KOPT-K1 (cell line): ENCODE measurements around the gene SAMD11.

ENCODE experiments used
- H3K27ac ChIP-seq: fragments of 200-600 bp; sonication (generic); 2 replicates; pipeline ENCODE4 v1.5.1; 2016; ENCODE audit warnings: antibody characterized with exemption, mild to moderate bottlenecking, low read depth, low read length; ENCODE audit not compliant: poor library complexity, severe bottlenecking
- H3K36me3 ChIP-seq: fragments of 200-600 bp; sonication (generic); 2 replicates; pipeline ENCODE4 v1.5.1; 2017; ENCODE audit warnings: antibody characterized with exemption, mild to moderate bottlenecking, low read length, moderate library complexity; ENCODE audit not compliant: insufficient read depth
- H3K9me3 ChIP-seq: fragments of 200-600 bp; sonication (generic); 2 replicates; pipeline ENCODE4 v1.5.1; 2017; ENCODE audit warnings: antibody characterized with exemption, low read length, mild to moderate bottlenecking; ENCODE audit not compliant: insufficient read depth, poor library complexity, severe bottlenecking

The SAMD11 gene

DNA sequence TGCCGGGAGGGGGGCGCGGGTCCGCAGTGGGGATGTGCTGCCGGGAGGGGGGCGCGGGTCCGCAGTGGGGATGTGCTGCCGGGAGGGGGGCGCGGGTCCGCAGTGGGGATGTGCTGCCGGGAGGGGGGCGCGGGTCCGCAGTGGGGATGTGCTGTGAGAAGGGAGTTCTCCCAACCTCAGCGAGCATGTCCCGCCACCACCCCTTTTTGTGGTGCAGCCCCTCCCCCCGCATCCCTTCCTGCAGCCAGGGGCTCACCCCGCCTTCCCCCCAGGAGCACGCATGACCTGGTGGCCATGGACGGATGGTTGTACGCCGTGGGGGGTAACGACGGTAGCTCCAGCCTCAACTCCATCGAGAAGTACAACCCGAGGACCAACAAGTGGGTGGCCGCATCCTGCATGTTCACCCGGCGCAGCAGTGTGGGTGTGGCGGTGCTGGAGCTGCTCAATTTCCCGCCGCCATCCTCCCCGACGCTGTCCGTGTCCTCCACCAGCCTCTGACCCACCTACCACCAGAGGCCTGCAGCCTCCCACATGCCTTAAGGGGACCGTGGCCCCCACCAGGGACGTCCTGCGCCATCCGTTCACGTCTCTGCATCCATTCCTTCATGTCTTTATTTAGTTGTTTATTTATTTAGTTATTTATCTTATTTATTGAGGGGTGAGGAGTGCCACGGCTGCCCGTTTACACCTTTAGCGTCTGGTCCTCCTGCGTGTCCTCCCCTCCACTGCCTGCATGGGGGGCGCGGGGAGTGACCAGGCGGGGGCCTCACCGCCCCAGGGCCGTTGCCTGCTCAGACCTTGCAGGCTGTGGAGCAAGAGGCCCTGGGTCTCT is 41.2 kb downstream of the SAMD11 start:
- no peaks in the 10 kb centered on the region for H3K36me3 ChIP-seq
- no peak overlapping the region for H3K27ac ChIP-seq
- H3K9me3 ChIP-seq: no peaks in the 10 kb centered on the region

- Histone ChIP-seq H3K27ac (no peak overlapping the region), H3K9me3 (no peaks in the 10 kb centered on the region), H3K36me3 (no peaks in the 10 kb centered on the region)
Measured at GRCh38 chr1:965526-966134, 41.9 kb downstream of the SAMD11 start.

DNA sequence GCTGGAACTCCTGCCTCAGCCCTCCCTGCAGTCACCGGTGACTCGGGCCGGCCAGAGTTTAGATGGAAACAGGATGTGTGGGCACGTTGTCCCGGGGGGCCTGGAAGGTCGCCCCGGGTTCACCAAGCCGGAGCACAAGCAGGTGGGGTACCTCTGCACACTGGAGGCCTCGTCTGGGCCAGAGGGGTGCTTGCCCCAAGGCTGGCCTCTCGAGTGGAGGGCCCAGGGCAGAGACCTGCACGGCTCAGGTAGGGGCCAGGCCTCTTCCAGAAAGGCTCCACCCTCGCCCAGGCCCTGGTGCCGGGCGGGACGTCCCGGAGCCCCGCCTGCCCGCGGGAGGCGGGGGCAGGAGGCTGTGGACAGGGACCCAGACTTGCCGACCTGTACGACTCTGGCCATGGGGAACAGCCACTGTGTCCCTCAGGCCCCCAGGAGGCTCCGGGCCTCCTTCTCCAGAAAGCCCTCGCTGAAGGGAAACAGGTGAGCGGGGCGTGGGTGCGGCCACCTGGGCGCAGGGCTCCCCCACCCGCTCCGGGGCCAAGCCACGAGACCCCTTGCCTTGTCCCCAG is 42.5 kb downstream of the SAMD11 start, which contains the start of gene PLEKHN1:
Gene PLEKHN1, plus strand, starts transcription at position 348 of the 569 bp plus-strand sequence. Its CDS starts 50 bp downstream, at position 398.
- Histone ChIP-seq H3K27ac (no peak within 1 kb of the TSS), H3K9me3 (no peaks in the 10 kb centered on the region), H3K36me3 (no peaks in the 10 kb centered on the region)

DNA sequence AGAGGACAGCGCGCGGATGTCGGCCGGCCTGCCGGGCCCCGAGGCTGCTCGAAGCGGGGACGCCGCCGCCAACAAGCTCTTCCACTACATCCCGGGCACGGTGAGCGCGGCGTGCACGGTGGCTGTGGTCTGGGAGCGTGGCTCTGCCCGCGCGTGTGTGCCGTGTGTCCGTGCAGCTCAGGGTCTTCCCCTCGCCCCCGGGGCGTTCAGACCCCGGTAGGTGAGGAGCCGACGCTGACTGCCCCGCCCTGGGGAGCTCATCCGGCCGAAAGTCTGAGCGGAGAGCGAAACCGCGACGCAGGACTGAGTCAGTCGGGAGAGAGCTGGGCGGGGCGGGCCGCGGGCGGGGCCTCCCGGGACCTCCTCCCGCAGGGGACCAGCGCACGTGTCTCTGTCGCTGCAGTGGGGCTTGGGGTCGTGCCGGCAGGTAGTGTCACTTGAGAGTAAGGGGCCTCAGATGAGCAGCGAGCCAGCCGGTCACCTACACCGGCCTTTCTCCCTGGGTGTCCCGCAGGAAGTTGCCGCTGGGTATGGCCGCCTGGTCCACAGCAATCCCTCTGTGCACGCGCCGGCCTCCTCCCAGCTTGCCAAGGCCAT is 43.1 kb downstream of the SAMD11 start:
- H3K9me3 ChIP-seq: no peaks in the 10 kb centered on the region
- no peaks in the 10 kb centered on the region for H3K36me3 ChIP-seq
- H3K27ac ChIP-seq: no peak overlapping the region

DNA sequence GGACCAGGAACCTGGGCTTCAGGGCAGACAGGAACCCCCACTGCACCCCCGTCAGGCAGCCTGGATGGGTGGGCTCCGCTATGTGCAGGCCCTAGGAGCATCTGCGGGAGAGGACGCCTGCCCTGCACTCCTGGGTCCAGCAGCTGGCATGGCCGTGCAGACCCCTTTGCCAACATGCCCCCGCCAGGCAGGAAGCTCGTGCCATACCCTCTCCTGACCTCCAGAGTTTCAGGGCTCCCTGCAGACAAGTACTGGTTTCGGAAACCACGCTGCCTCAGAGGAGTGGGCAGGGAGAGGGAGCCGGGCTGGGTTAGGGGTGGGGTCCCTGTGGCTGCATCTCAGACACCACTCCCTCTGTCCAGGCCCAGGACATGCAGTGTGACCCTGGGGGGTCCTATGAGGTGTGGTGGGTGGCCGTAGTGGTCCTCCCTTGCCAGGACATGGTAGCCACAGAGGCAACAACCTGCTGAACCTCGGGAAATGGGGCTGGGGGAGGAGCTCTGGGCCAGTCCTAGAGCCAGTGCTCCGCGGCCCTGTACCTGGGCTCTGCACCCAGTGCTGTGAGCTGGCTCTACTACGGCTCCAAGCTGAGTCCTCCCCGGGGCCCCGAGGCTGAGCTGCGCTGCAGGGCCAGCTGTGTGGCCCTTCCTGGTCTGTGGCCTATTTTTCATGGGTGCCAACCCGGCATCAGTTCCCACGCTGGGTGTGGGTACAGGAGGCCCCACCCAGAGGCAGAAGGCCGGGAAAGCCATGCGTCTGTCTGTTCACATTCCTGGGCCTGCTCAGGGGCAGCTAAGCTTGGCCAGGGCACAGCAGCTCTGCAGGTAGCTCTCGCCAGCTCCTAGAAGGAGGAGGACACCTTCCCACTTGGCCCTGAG is 44.0 kb downstream of the SAMD11 start:
- Histone ChIP-seq H3K27ac (no peak overlapping the region), H3K36me3 (no peaks in the 10 kb centered on the region), H3K9me3 (no peaks in the 10 kb centered on the region)

DNA sequence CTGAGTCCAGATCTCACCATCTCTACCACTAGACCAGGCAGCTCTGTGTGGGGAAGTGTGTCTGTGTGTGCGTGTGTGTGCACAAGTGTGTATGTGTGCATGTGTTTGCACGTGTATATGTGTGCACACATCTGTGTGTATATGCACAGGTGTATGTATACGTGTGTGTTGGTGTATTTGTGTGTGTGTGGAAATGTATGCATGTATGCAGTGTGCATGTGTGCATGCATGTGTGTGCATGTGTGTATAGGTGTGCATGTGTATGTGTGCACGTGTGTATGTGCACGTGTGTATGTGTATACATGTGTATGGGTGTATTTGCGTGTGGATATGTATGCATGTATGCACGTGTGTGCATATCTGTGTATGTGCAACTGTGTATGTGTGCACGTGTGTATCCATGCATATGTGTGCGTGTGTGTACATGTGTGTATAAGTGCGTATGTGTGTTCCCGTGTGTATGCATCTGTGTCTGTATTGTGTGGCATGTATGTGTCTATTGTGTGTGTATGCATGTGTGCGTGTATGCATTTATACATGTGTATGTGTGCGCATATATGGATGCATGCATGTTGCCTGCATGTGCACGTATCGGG is 45.6 kb downstream of the SAMD11 start:
- H3K27ac ChIP-seq: no peak overlapping the region
- no peaks in the 10 kb centered on the region for H3K36me3 ChIP-seq
- H3K9me3 ChIP-seq: no peaks in the 10 kb centered on the region

- Histone ChIP-seq H3K27ac (no peak overlapping the region), H3K36me3 (no peaks in the 10 kb centered on the region), H3K9me3 (no peaks in the 10 kb centered on the region)
Measured at GRCh38 chr1:970242-970972, 46.7 kb downstream of the SAMD11 start.

DNA sequence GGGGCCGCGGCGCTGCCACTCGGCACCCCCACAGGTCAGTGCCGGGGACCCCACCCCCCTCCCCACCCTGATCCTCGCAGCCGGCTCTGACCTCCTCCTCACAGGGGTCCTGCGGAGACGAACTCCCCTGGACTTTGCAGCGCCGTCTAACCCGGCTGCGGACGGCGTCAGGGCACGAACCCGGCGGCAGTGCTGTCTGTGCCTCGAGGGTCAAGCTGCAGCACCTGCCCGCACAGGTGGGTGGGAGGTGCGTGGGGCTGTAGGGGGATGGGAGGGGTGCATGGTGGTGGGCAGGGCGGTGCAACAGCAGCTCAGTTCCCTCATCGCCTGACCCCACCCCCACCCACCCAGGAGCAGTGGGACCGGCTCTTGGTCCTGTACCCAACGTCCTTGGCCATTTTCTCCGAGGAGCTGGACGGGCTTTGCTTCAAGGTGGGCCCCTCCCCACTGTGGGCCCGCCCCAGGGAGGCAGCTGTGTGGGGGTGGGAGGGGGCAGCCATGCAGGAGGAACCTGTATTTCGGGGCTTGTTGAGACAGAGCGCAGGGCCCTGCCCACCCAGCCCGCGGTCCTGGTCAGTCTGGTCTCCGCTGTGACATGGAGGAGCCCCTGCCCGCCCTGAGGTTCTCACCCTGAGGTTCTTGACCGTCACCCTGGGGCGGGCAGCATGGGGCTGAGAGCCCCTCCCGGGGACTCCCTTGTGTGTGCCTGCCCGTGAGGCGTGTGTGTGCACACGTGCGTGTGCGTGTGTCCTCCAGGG is 47.4 kb downstream of the SAMD11 start:
- Histone ChIP-seq H3K36me3 (no peaks in the 10 kb centered on the region), H3K27ac (no peak overlapping the region), H3K9me3 (no peaks in the 10 kb centered on the region)

DNA sequence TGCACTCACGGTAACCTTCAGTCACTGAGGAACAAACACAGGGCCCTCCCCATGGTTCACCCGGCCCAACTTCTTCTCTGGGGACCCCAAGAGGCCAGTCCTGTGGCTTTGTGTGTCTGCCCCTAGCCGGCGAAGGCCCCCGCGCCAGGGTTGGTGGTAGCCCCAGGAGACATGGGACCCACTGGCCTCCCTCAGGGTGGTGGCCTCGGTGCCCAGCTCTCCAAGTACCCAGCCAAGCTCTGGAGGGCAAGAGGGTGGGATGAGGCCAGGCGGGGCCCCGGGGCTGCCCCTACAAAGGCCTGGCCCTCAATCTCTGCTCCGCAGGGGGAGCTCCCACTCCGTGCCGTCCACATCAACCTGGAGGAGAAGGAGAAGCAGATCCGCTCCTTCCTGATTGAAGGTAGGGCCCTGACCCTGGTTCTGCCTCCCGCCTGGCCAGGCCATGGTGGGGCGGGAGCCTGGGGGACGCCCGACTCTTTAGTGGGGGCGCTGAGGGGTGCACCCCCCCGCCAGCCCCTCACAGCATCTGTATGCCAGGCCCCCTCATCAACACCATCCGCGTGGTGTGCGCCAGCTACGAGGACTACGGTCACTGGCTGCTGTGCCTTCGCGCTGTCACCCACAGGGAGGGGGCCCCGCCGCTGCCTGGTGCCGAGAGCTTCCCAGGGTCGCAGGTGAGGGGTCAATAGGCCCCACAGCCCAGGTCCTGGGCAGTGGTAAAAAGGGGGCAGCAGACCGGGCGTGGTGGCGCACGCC is 48.2 kb downstream of the SAMD11 start:
- no peaks in the 10 kb centered on the region for H3K36me3 ChIP-seq
- H3K27ac ChIP-seq: no peak overlapping the region
- no peaks in the 10 kb centered on the region for H3K9me3 ChIP-seq

DNA sequence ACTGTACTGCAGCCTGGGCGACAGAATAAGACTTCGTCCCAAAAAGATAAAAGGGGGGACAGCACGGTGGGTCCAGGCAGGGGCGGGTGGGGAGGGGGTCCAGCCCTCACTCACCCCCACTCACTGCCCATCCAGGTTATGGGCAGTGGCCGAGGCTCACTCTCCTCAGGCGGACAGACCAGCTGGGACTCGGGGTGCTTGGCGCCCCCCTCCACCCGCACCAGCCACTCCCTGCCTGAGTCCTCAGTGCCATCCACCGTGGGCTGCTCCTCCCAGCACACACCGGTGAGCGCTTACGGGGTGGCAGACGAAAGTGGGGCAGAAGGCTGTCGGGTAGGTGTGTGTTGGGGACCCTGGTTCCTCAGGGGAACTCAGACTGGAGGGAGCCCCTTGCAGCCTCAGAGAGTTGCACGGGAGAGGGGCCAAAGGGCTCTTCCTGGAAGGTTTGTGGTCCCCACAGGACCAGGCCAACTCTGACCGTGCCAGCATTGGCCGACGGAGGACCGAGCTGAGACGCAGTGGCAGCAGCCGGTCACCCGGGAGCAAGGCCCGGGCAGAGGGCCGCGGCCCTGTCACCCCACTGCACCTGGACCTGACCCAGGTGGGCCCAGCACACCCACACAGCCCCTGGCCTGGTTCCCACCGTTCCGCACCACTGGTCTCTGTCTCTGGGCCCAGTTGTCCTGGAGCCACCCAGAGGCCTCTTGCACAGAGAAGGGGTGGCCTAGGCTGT is 49.2 kb downstream of the SAMD11 start:
- Histone ChIP-seq H3K9me3 (no peaks in the 10 kb centered on the region), H3K27ac (no peak overlapping the region), H3K36me3 (no peaks in the 10 kb centered on the region)

DNA sequence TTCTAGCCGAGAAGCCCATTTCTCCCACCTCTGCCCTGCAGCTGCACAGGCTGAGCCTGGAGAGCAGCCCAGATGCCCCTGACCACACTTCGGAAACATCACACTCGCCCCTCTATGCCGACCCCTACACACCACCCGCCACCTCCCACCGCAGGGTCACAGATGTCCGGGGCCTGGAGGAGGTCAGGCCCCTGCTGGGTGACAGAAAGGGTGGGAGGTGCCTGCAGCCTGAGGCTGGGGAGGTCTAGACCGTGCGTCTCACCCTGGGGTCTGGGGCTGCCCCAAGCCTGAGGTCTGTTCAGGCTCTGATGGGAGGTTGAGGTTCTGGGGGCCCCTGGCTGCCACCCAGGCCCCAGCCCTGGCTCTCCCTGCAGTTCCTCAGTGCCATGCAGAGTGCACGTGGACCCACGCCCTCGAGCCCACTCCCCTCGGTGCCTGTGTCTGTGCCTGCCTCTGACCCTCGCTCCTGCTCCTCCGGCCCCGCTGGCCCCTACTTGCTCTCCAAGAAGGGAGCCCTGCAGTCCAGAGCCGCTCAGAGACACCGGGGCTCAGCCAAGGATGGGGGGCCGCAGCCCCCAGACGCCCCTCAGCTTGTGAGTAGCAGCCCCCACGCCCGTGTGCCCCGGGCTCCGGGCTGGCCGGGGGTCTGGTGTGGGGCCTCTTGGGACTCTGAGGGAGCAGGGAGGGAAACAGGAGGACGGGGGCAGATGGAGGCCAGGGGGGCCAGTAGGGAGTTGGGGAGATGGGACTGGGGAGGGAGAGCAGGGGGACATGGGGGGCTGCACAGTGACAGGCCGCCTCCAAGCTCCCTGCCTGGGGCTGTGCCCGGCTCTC is 50.0 kb downstream of the SAMD11 start:
- Histone ChIP-seq H3K27ac (no peak overlapping the region), H3K9me3 (no peaks in the 10 kb centered on the region), H3K36me3 (no peaks in the 10 kb centered on the region)

DNA sequence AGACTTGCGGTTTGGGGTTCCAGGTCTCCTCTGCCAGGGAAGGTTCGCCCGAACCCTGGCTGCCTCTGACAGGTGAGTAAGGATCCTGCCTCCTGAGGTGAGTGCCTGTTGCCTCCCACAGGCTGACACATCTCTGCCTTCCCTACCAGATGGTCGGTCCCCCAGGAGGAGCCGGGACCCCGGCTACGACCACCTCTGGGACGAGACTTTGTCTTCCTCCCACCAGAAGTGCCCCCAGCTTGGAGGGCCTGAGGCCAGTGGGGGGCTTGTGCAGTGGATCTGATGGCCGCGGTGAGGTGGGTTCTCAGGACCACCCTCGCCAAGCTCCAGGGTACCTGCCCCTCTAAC is 50.5 kb downstream of the SAMD11 start:
- H3K9me3 ChIP-seq: no peaks in the 10 kb centered on the region
- H3K27ac ChIP-seq: no peak overlapping the region
- H3K36me3 ChIP-seq: no peaks in the 10 kb centered on the region
